Dendritic cell treated with granulocyte-macrophage colony-stimulating factor and Interleukin-4, amounts not matched to agents 40 ng/mL and 50 ng/mL, for 4 days (primary cell): Measurements from ENCODE around the gene SPACA7.
"Not testable (repeated sequence)": the region's sequence is repeated elsewhere in the genome, so short reads cannot be mapped to it uniquely, and the experiment has no call there.

ENCODE experiments used
- H3K27ac Mint-ChIP-seq: one replicate; pipeline ENCODE4 v1.8.0; 2022; ENCODE audit warnings: mild to moderate bottlenecking, mixed read lengths
- H3K27me3 Mint-ChIP-seq: one replicate; pipeline ENCODE4 v1.8.0; 2022; ENCODE audit warnings: mild to moderate bottlenecking, mixed read lengths
- H3K36me3 Mint-ChIP-seq: one replicate; pipeline ENCODE4 v1.8.0; 2022; ENCODE audit warnings: low read depth, mixed read lengths
- H3K4me1 Mint-ChIP-seq: one replicate; pipeline ENCODE4 v1.8.0; 2022; ENCODE audit warnings: low read depth, mixed read lengths
- H3K4me3 Mint-ChIP-seq: one replicate; pipeline ENCODE4 v1.8.0; 2022; ENCODE audit warnings: mild to moderate bottlenecking, moderate library complexity, mixed read lengths
- H3K9me3 Mint-ChIP-seq: one replicate; pipeline ENCODE4 v1.8.0; 2022; ENCODE audit warnings: mixed read lengths
- intact Hi-C: fragments of 100-400 bp; cut with micrococcal nuclease; formaldehyde crosslinking; loops from one replicate; pipeline ENCODE4 v1.15.0; 2022

Gene SPACA7

GRCh38 chr13:112424098-112424497 is 47.9 kb downstream of the SPACA7 start:
- peaks cover 70% of the 10 kb centered on the region for H3K9me3 Mint-ChIP-seq
- H3K36me3 Mint-ChIP-seq, result no peaks in the 10 kb centered on the region
- H3K4me1 Mint-ChIP-seq, result no peaks in the 10 kb centered on the region
- no peak overlapping the region for H3K4me3 Mint-ChIP-seq
- H3K27me3 Mint-ChIP-seq, result no peaks in the 10 kb centered on the region
- intact Hi-C loops, result no loop called here
- H3K27ac Mint-ChIP-seq, result no peak overlapping the region

GRCh38 chr13:112428704-112429103 is 52.5 kb downstream of the SPACA7 start:
- Mint-ChIP-seq H3K27me3 (no peaks in the 10 kb centered on the region), H3K9me3 (peaks cover 41% of the 10 kb centered on the region), H3K27ac (no peak overlapping the region), H3K4me3 (no peak overlapping the region), H3K36me3 (no peaks in the 10 kb centered on the region), H3K4me1 (no peaks in the 10 kb centered on the region)
- intact Hi-C loops, result no loop called here

GRCh38 chr13:112431734-112432133 is 55.6 kb downstream of the SPACA7 start:
- H3K27me3 Mint-ChIP-seq, result no peaks in the 10 kb centered on the region
- H3K36me3 Mint-ChIP-seq, result no peaks in the 10 kb centered on the region
- intact Hi-C loops, result no loop called here
- H3K27ac Mint-ChIP-seq, result no peak overlapping the region
- H3K4me1 Mint-ChIP-seq, result no peaks in the 10 kb centered on the region
- peaks cover 24% of the 10 kb centered on the region for H3K9me3 Mint-ChIP-seq
- no peak overlapping the region for H3K4me3 Mint-ChIP-seq

- intact Hi-C loops, H3K36me3 Mint-ChIP-seq, H3K27me3 Mint-ChIP-seq, H3K27ac Mint-ChIP-seq, H3K4me3 Mint-ChIP-seq, H3K4me1 Mint-ChIP-seq: not testable (repeated sequence)
- H3K9me3 Mint-ChIP-seq, result peaks cover 25% of the 10 kb centered on the region
Observed at GRCh38 chr13:112432734-112433133, 56.6 kb downstream of the SPACA7 start.

- H3K36me3 Mint-ChIP-seq, H3K27ac Mint-ChIP-seq, intact Hi-C loops, H3K4me1 Mint-ChIP-seq, H3K4me3 Mint-ChIP-seq, H3K27me3 Mint-ChIP-seq: not testable (repeated sequence)
- peaks cover 25% of the 10 kb centered on the region for H3K9me3 Mint-ChIP-seq
Observed at GRCh38 chr13:112433517-112433916, 57.4 kb downstream of the SPACA7 start.

- no peaks in the 10 kb centered on the region for H3K4me1 Mint-ChIP-seq
- peaks cover 2% of the 10 kb centered on the region for H3K27me3 Mint-ChIP-seq
- no peak overlapping the region for H3K27ac Mint-ChIP-seq
- H3K36me3 Mint-ChIP-seq, result no peaks in the 10 kb centered on the region
- H3K9me3 Mint-ChIP-seq, result peaks cover 25% of the 10 kb centered on the region
- H3K4me3 Mint-ChIP-seq, result no peak overlapping the region
- intact Hi-C loops, result no loop called here
Observed at GRCh38 chr13:112434032-112434431, 57.9 kb downstream of the SPACA7 start.

- Mint-ChIP-seq H3K4me1 (no peaks in the 10 kb centered on the region), H3K4me3 (no peak overlapping the region), H3K27me3 (peaks cover 6% of the 10 kb centered on the region), H3K9me3 (peaks cover 20% of the 10 kb centered on the region), H3K36me3 (no peaks in the 10 kb centered on the region), H3K27ac (no peak overlapping the region)
- intact Hi-C loops, result no loop called here
Observed at GRCh38 chr13:112434937-112435523, 58.9 kb downstream of the SPACA7 start.

- Mint-ChIP-seq H3K9me3 (peaks cover 18% of the 10 kb centered on the region), H3K27me3 (peaks cover 9% of the 10 kb centered on the region), H3K36me3 (no peaks in the 10 kb centered on the region), H3K27ac (no peak overlapping the region), H3K4me1 (no peaks in the 10 kb centered on the region), H3K4me3 (no peak overlapping the region)
- intact Hi-C loops, result no loop called here
Observed at GRCh38 chr13:112435973-112436372, 59.8 kb downstream of the SPACA7 start.

- no peaks in the 10 kb centered on the region for H3K36me3 Mint-ChIP-seq
- no peak overlapping the region for H3K4me3 Mint-ChIP-seq
- H3K27ac Mint-ChIP-seq, result no peak overlapping the region
- intact Hi-C loops, result no loop called here
- H3K4me1 Mint-ChIP-seq, result no peaks in the 10 kb centered on the region
- peaks cover 18% of the 10 kb centered on the region for H3K9me3 Mint-ChIP-seq
- H3K27me3 Mint-ChIP-seq, result peaks cover 10% of the 10 kb centered on the region
Observed at GRCh38 chr13:112438094-112438493, 61.9 kb downstream of the SPACA7 start.

GRCh38 chr13:112438515-112438914 is 62.4 kb downstream of the SPACA7 start:
- Mint-ChIP-seq H3K27ac (no peak overlapping the region), H3K9me3 (peaks cover 18% of the 10 kb centered on the region), H3K27me3 (peaks cover 14% of the 10 kb centered on the region), H3K36me3 (no peaks in the 10 kb centered on the region), H3K4me1 (no peaks in the 10 kb centered on the region), H3K4me3 (no peak overlapping the region)
- intact Hi-C loops, result no loop called here

GRCh38 chr13:112441226-112441625 is 65.1 kb downstream of the SPACA7 start:
- no peak overlapping the region for H3K27ac Mint-ChIP-seq
- H3K27me3 Mint-ChIP-seq, result peaks cover 21% of the 10 kb centered on the region
- no peaks in the 10 kb centered on the region for H3K36me3 Mint-ChIP-seq
- no peaks in the 10 kb centered on the region for H3K4me1 Mint-ChIP-seq
- H3K4me3 Mint-ChIP-seq, result no peak overlapping the region
- H3K9me3 Mint-ChIP-seq, result peaks cover 18% of the 10 kb centered on the region
- intact Hi-C loops, result no loop called here

- H3K4me3 Mint-ChIP-seq, result no peak overlapping the region
- intact Hi-C loops, result no loop called here
Observed at GRCh38 chr13:112441779-112442310, 65.7 kb downstream of the SPACA7 start.

GRCh38 chr13:112442483-112443090 is 66.4 kb downstream of the SPACA7 start:
- no peak overlapping the region for H3K4me3 Mint-ChIP-seq
- H3K27me3 Mint-ChIP-seq, result peaks cover 21% of the 10 kb centered on the region
- no peaks in the 10 kb centered on the region for H3K36me3 Mint-ChIP-seq
- intact Hi-C loops, result no loop called here
- H3K9me3 Mint-ChIP-seq, result peaks cover 18% of the 10 kb centered on the region
- no peak overlapping the region for H3K27ac Mint-ChIP-seq
- H3K4me1 Mint-ChIP-seq, result no peaks in the 10 kb centered on the region

More at GRCh38 chr13:112441779-112442310, 65.7 kb downstream of the SPACA7 start:
- Mint-ChIP-seq H3K27ac (no peak overlapping the region), H3K36me3 (no peaks in the 10 kb centered on the region), H3K27me3 (peaks cover 21% of the 10 kb centered on the region), H3K9me3 (peaks cover 18% of the 10 kb centered on the region), H3K4me1 (no peaks in the 10 kb centered on the region)

- Mint-ChIP-seq H3K27me3 (peaks cover 21% of the 10 kb centered on the region), H3K27ac (no peak overlapping the region), H3K4me1 (no peaks in the 10 kb centered on the region), H3K36me3 (no peaks in the 10 kb centered on the region), H3K9me3 (peaks cover 10% of the 10 kb centered on the region), H3K4me3 (no peak overlapping the region)
- intact Hi-C loops, result no loop called here
Observed at GRCh38 chr13:112443191-112443994, 67.2 kb downstream of the SPACA7 start.
